Dermis microvascular lymphatic vessel endothelial cell (primary cell): ENCODE measurements around the gene SEMA3C. TPM values are rescaled to one million over a fixed set of nuclear protein-coding genes. Genes with fewer than 3 reads are reported as not detected.

Experiments used
- DNase-seq, 2 donors: peaks; one replicate each; pipeline versions ENCODE4 v3.0.0 to v3.0.0-alpha.2; 2010; ENCODE audit warnings: low read depth in 2 of 2
- total RNA-seq: library from RNA; depleted of rRNA; stranded (reverse); fragments of >200 nt; gene quantifications from 2 replicates; pipeline ENCODE4 v1.2.1, GENCODE V29; 2014

SEMA3C gene
- total RNA-seq, 1 donor from 2014 or later, result under 0.01 TPM

- no peak for DNase-seq
Measured at GRCh38 chr7:80783186-80783677, 135.6 kb downstream of the SEMA3C start.

- peak in 1 of 2 donors; percentile 60 for DNase-seq
Measured at GRCh38 chr7:80781561-80781979, 137.3 kb downstream of the SEMA3C start.

GRCh38 chr7:80781146-80781545, 137.7 kb downstream of the SEMA3C start:
- no peak for DNase-seq

- no peak for DNase-seq
Measured at GRCh38 chr7:80779456-80779855, 139.4 kb downstream of the SEMA3C start.

GRCh38 chr7:80775897-80776296, 143.0 kb downstream of the SEMA3C start:
- no peak for DNase-seq

GRCh38 chr7:80775482-80775881, 143.4 kb downstream of the SEMA3C start:
- no peak for DNase-seq

- no peak for DNase-seq
Measured at GRCh38 chr7:80774843-80775242, 144.0 kb downstream of the SEMA3C start.

- DNase-seq, result no peak
Measured at GRCh38 chr7:80773787-80774508, 144.9 kb downstream of the SEMA3C start.

GRCh38 chr7:80772347-80772993, 146.4 kb downstream of the SEMA3C start:
- no peak for DNase-seq

GRCh38 chr7:80771523-80771922, 147.3 kb downstream of the SEMA3C start:
- no peak for DNase-seq

GRCh38 chr7:80770675-80771081, 148.2 kb downstream of the SEMA3C start:
- no peak for DNase-seq

GRCh38 chr7:80770061-80770460, 148.8 kb downstream of the SEMA3C start:
- no peak for DNase-seq

- DNase-seq, result no peak
Measured at GRCh38 chr7:80768756-80769155, 150.1 kb downstream of the SEMA3C start.

- DNase-seq, result no peak
Measured at GRCh38 chr7:80767654-80768053, 151.2 kb downstream of the SEMA3C start.

- DNase-seq, result no peak
Measured at GRCh38 chr7:80766724-80767123, 152.1 kb downstream of the SEMA3C start.

- DNase-seq, result no peak
Measured at GRCh38 chr7:80764132-80764531, 154.7 kb downstream of the SEMA3C start.

- no peak for DNase-seq
Measured at GRCh38 chr7:80763704-80764103, 155.1 kb downstream of the SEMA3C start.

- DNase-seq, result no peak
Measured at GRCh38 chr7:80763289-80763688, 155.6 kb downstream of the SEMA3C start.

- DNase-seq, result no peak
Measured at GRCh38 chr7:80760292-80760691, 158.6 kb downstream of the SEMA3C start.

GRCh38 chr7:80752954-80753690, 165.7 kb downstream of the SEMA3C start:
- DNase-seq, result no peak

- DNase-seq, result no peak
Measured at GRCh38 chr7:80749270-80749669, 169.6 kb downstream of the SEMA3C start.

- DNase-seq, result no peak
Measured at GRCh38 chr7:80748363-80749042, 170.3 kb downstream of the SEMA3C start.
